Upper lobe of left lung (tissue), 6 donors: ENCODE measurements around the gene LRRC73. TPM values are rescaled to one million over a fixed set of nuclear protein-coding genes. Genes with fewer than 3 reads are reported as not detected.
A peak's percentile ranks its signal among the peaks of the same experiment; 100 is the strongest.

Experiments
- ATAC-seq, 2 donors: fragments of 200-7000 bp; cut with Tn5 transposase; one replicate each; pipeline ENCODE4 v1.9.1; 2022; ENCODE audit warnings: mild to moderate bottlenecking in 2 of 2, moderate library complexity in 2 of 2; ENCODE audit not compliant: low FRiP score in 2 of 2
- DNase-seq, 2 donors: peaks; one replicate each; pipeline ENCODE4 v3.0.0-alpha.2; 2019 to 2020
- H3K27ac ChIP-seq, 4 donors: fragments of 200-600 bp; sonication (generic); one replicate each; pipeline ENCODE4 v1.5.1; 2016 to 2019
- H3K27me3 ChIP-seq, 4 donors: fragments of 200-600 bp; sonication (generic); one replicate each; pipeline ENCODE4 v1.5.1; 2017 to 2019
- H3K36me3 ChIP-seq, 4 donors: fragments of 200-600 bp; sonication (generic); one replicate each; pipeline ENCODE4 v1.5.1; 2016 to 2019
- H3K4me1 ChIP-seq, 4 donors: fragments of 200-600 bp; sonication (generic); one replicate each; pipeline ENCODE4 v1.5.1; 2018 to 2019
- H3K4me3 ChIP-seq, 4 donors: fragments of 200-600 bp; sonication (generic); one replicate each; pipeline ENCODE4 v1.5.1; 2017 to 2019; ENCODE audit warnings: mild to moderate bottlenecking in 2 of 4, moderate library complexity in 1 of 4
- H3K9me3 ChIP-seq, 4 donors: fragments of 200-600 bp; sonication (generic); one replicate each; pipeline ENCODE4 v1.5.1; 2018 to 2019
- CTCF ChIP-seq, 6 experiments: fragments of 450-650 bp in 4 of 6; fragments of 200-600 bp in 2 of 6; sonication (generic) in 2 of 6; IDR thresholded peaks; one replicate each; pipeline ENCODE4 v1.5.1; 2016 to 2019; ENCODE audit warnings: antibody characterized with exemption in 6 of 6
- EP300 ChIP-seq, 4 donors: sonication (generic); formaldehyde crosslinking; IDR thresholded peaks; one replicate each; pipeline ENCODE4 v1.5.1; 2017; ENCODE audit warnings: antibody characterized with exemption in 4 of 4, control low read depth in 2 of 4
- POLR2A ChIP-seq, 4 donors: fragments of 450-650 bp; IDR thresholded peaks; one replicate each; pipeline ENCODE4 v1.5.1; 2016 to 2017; ENCODE audit warnings: antibody characterized with exemption in 4 of 4, mild to moderate bottlenecking in 2 of 4
- POLR2AphosphoS5 ChIP-seq, 2 donors: sonication (generic); formaldehyde crosslinking; IDR thresholded peaks; one replicate each; pipeline ENCODE4 v1.5.1; 2017; ENCODE audit warnings: antibody characterized with exemption in 2 of 2
- WGBS, 2 donors: methylation state at CpG; one replicate each; pipeline ENCODE4 v1.1.5; 2017 to 2018; 5-methylcytosine and 5-hydroxymethylcytosine counted together
- total RNA-seq, 6 donors: library from RNA; depleted of rRNA in 4 of 6; stranded (reverse); fragments of >200 nt in 4 of 6; gene quantifications; one replicate each; pipeline versions ENCODE4 v1.1.0 to v1.2.1, GENCODE V29; 2016 to 2021
- donor health status: DM: no; HTN: no; CAD: no; lungs with moderate emphysema.
- donor health status: DM: no; HTN: yes; CAD: no; lungs with severe emphysema.

Gene LRRC73
- total RNA-seq, 6 donors from 2014 or later: 0.34 to 3.4 (median 2.5) TPM

GRCh38 chr6:43517505-43518357 is 7.6 kb upstream of the LRRC73 start:
- peaks cover 30 to 39% (median 38%) of the 10 kb centered on the region in 4 donors for H3K4me1 ChIP-seq
- peak overlapping the region; percentile 64 to 95 (median 84) for H3K4me3 ChIP-seq
- H3K27me3 ChIP-seq: no peaks in the 10 kb centered on the region
- 5% methylated on average over 10 of the region's 10 CpGs for WGBS, 2 donors
- H3K27ac ChIP-seq: peak overlapping the region; percentile 82 to 93 (median 89)
- ATAC-seq (no peak), DNase-seq (no peak)
- H3K36me3 ChIP-seq: peaks cover 35 to 68% (median 58%) of the 10 kb centered on the region in 4 donors
- no peaks in the 10 kb centered on the region for H3K9me3 ChIP-seq
- TF ChIP-seq POLR2A (IDR thresholded peaks at IDR 0.05) (no peak), EP300 (IDR thresholded peaks at IDR 0.05) (no peak), CTCF (IDR thresholded peaks at IDR 0.05) (no peak), POLR2AphosphoS5 (IDR thresholded peaks at IDR 0.05) (no peak)

GRCh38 chr6:43516697-43517504 is 6.8 kb upstream of the LRRC73 start, which contains the start of the genes POLR1C and YIPF3:
Gene POLR1C, plus strand, starts transcription at chr6:43517089. Its CDS starts 21 bp downstream, at chr6:43517110.
Gene YIPF3, minus strand, starts transcription at chr6:43516926. Its CDS starts 119 bp downstream, at chr6:43516807.
- H3K4me1 ChIP-seq: peaks cover 30 to 46% (median 41%) of the 10 kb centered on the region in 4 donors
- WGBS, 2 donors: 0 to 1% methylated on average over 56 to 57 of the region's 57 CpGs
- TF ChIP-seq CTCF (IDR thresholded peaks at IDR 0.05): no peak
- peak in 3 of 4 donors; percentile 37 to 71 (median 52) for TF ChIP-seq POLR2A (IDR thresholded peaks at IDR 0.05)
- peak; percentile 74 to 77 for TF ChIP-seq POLR2AphosphoS5 (IDR thresholded peaks at IDR 0.05)
- TF ChIP-seq EP300 (IDR thresholded peaks at IDR 0.05): no peak
- H3K9me3 ChIP-seq: no peaks in the 10 kb centered on the region
- H3K4me3 ChIP-seq: peak within 1 kb of the TSS; percentile 64 to 95 (median 84)
- DNase-seq (peak; percentile 93 to 99), ATAC-seq (peak; percentile 95 to 97)
- peaks cover 33 to 68% (median 58%) of the 10 kb centered on the region in 4 donors for H3K36me3 ChIP-seq
- H3K27me3 ChIP-seq: no peaks in the 10 kb centered on the region
- H3K27ac ChIP-seq: peak within 1 kb of the TSS; percentile 82 to 93 (median 89)

- H3K27ac ChIP-seq: peak overlapping the region; percentile 82 to 93 (median 89)
- ATAC-seq: no peak
- WGBS, 2 donors: 1% methylated on average over 10 of the region's 10 CpGs
- no peak for DNase-seq
- peaks cover 32 to 68% (median 58%) of the 10 kb centered on the region in 4 donors for H3K36me3 ChIP-seq
- H3K4me3 ChIP-seq: peak overlapping the region; percentile 64 to 89 (median 84)
- no peaks in the 10 kb centered on the region for H3K9me3 ChIP-seq
- TF ChIP-seq POLR2A (IDR thresholded peaks at IDR 0.05): no peak
- TF ChIP-seq EP300 (IDR thresholded peaks at IDR 0.05): no peak
- no peak for TF ChIP-seq CTCF (IDR thresholded peaks at IDR 0.05)
- TF ChIP-seq POLR2AphosphoS5 (IDR thresholded peaks at IDR 0.05): no peak
- H3K4me1 ChIP-seq: peaks cover 30 to 48% (median 42%) of the 10 kb centered on the region in 4 donors
- H3K27me3 ChIP-seq: no peaks in the 10 kb centered on the region
Measured at GRCh38 chr6:43516367-43516696, 6.2 kb upstream of the LRRC73 start.

GRCh38 chr6:43515808-43516207 is 5.7 kb upstream of the LRRC73 start:
- ATAC-seq (no peak), DNase-seq (no peak)
- 59 to 60% methylated on average over 9 of the region's 9 CpGs for WGBS, 2 donors
- Histone ChIP-seq H3K27ac (peak overlapping the region; percentile 82 to 93 (median 89)), H3K27me3 (no peaks in the 10 kb centered on the region), H3K4me1 (peaks cover 30 to 51% (median 44%) of the 10 kb centered on the region in 4 donors), H3K36me3 (peaks cover 27 to 68% (median 57%) of the 10 kb centered on the region in 4 donors), H3K4me3 (peak overlapping the region; percentile 64 to 89 (median 84)), H3K9me3 (no peaks in the 10 kb centered on the region)
- TF ChIP-seq POLR2A (IDR thresholded peaks at IDR 0.05) (no peak), CTCF (IDR thresholded peaks at IDR 0.05) (no peak), EP300 (IDR thresholded peaks at IDR 0.05) (no peak), POLR2AphosphoS5 (IDR thresholded peaks at IDR 0.05) (no peak)
